Dermis microvascular lymphatic vessel endothelial cell (primary cell): ENCODE results near the gene PEAK3. TPM values are rescaled to one million over a fixed set of nuclear protein-coding genes. Genes with fewer than 3 reads are reported as not detected.
A peak's percentile ranks its signal among the peaks of the same experiment; 100 is the strongest.

Source experiments
- DNase-seq, 2 donors: peaks; one replicate each; pipeline versions ENCODE4 v3.0.0 to v3.0.0-alpha.2; 2010; ENCODE audit warnings: low read depth in 2 of 2
- total RNA-seq: library from RNA; depleted of rRNA; stranded (reverse); fragments of >200 nt; gene quantifications from 2 replicates; pipeline ENCODE4 v1.2.1, GENCODE V29; 2014

PEAK3 gene
- total RNA-seq, 1 donor from 2014 or later = 0.13 TPM

GRCh38 chr19:2315121-2315817 lies 33.3 kb upstream of the PEAK3 start:
- DNase-seq = no peak

DNA sequence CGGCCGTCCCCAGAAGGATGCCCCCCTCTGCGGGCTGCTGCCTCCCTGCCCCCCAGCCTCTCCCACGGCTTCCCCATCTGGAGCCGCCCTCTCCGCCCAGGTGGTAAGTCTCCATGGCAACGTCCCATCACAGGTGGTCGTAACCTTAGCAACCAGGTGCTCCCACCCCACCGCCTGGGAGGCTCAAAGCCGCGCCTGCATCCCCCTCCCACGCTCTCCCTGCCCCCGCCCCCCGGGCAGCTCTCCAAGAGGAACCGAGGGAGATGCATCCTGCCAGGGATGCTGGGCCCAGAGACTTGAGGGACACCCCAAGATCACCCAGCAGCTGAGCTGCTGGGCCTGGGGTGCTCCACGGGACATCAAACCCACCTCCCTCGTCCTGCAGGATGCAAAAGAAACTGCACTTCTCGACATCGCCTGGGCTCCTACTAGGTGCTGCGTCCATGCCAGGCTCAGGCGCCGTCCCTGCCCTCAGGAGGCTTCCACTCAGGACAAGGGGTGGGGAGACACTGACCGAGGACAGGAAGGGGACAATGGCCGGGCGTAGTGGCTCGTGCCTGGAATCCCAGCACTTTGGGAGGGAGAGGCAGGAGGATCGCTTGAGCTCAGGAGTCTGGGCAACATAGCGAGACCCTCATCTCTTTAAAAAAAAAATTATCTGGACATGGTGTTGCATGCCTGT lies 31.0 kb upstream of the PEAK3 start:
- DNase-seq = no peak

DNA sequence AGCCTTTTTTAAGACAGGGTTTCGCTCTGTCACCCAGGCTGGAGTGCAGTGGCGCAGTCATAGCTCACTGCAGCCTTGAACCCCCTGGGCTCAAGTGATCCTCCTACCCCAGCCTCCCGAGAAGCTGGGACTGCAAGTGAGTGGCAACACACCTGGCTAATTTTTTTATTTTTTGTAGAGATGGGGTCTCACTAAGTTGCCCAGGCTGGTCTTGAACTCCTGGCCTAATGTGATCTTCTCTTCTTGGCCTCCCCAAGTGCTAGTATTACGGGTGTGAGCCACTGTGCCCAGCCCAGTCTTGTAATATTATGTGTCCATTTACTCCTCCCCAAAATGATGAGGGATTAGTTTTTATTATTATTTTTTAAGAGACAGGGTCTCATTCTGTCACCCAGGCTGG lies 29.1 kb upstream of the PEAK3 start:
- no peak for DNase-seq

DNA sequence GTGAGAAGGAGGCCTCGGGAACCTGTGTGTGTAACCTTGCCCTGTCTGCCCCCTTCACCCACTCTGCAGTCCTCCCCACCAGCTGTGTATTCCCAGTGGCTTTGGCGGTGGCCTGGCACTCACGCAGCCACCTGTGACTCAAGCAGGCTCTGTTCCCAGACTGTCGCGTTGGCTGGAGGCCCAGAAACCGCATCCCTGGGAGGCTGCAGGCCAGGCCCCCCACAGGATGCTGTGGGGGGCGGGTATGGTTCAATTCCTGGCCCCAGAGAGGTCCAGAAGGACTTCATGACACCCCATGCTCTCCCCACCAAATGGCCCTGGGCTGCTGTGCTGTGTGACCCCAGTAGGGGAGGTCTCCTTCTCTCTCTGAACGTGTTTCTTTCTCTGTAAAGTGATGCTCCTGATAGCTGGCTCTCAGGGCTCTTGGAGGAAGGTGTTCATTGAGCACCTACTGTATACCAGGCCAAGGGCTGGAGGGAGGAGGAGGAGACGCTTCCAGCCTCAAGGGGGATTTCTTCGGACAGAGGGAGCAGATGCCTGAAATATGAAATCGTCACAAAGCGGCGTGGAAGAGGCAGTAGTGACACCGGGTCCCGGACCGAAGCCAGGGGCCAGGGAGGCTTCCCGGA lies 27.9 kb upstream of the PEAK3 start:
- peak in 1 of 2 donors; percentile 21 for DNase-seq

GRCh38 chr19:2308114-2308556 lies 26.2 kb upstream of the PEAK3 start, which contains the start of gene LINGO3:
TSS of gene LINGO3 (minus strand) at chr19:2308154. CDS start at chr19:2291776, 16,378 bp downstream.
- DNase-seq = no peak

DNA sequence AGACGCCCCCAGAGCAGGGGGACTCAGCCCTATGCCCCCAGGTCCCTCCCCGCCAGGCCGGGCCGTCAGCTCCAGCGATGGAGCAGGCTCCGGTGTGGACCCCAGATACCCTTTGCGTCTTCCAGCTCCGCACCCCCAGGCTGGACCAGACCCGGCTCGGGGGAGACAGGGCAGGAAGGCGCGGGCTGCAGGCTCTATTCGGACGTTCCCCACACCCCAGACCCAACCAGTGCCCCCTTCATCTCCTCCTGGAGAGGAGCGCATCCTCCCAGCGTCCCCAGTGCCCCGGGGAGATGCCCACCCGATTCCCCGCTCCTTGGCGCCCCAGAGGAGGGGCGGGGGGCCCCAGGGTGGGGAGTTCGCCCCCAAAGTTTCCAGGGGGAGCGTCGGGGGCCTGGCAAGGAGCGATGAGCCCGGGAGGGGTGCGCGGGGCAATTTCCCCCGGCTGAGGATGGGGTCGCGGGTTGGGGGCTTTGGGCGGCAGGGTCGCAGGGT lies 25.6 kb upstream of the PEAK3 start:
- no peak for DNase-seq

GRCh38 chr19:2306971-2307370 lies 25.0 kb upstream of the PEAK3 start:
- DNase-seq = no peak

DNA sequence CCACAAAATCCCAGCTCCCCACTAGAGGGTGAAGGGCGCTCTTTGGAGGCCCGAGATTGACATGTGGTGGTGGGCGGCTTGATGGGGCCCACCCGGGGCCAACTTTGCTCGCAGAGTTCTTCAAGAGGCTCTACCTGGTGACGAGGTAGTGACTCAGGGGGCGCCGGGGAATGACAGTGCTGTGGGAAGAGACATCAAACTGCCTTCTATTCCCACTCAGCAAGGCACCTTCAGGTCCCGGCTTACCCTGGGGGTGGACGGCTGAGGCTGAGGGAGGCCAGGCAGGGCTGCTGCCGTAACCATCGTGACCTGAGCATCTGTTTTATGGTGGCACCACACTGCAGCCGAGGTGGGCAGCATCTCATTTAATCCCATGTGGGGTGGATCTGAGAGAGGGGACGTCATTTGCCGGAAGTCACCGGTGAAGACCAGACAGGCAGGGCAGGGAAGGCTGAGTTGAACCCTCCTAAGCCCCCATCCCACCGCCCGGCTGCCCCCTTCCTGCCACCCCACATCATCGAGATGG lies 24.4 kb upstream of the PEAK3 start:
- DNase-seq = no peak

DNA sequence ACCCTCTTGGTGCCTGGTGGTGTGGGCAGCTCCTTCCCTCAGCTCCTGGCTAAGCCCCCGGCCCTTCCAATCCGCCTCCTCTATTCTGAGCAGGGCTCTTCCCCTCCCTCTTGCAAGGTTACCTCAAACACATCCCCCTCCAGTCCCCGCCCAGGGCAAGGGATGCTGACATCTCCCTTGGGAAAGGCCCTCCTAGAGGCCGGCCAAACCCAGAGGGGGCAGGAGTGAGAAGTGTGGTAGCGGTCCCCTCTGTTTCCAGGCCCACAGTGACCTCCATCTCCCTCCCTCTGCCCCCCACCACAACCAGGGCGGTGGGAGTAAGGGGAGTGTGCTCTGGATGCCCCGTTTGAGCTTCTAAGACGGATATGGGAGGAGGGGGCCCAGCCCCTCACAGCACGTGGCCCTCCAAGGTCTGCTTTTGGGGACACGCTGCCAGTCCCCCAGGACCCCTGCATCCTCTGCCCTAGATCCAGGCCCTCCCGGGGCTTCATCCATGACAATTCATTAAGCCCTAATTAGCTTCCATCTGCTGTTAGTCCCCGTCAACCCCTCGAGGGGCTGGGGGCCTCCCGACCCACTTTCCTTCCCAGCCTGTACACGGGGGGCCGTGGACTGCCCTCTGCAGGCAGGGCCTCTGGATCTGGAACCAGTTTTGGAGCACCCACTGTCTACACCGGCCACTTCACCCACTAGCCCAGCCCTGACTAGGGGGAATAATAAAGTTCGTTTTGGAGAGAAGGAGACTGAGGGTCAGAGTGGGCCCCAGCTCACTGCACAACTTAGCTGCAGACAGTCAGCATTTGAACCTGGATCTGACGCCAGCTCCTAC lies 23.7 kb upstream of the PEAK3 start:
- no peak for DNase-seq

- no peak for DNase-seq
These were observed 21.3 kb upstream of the PEAK3 start for GRCh38 chr19:2303211-2303798.

DNA sequence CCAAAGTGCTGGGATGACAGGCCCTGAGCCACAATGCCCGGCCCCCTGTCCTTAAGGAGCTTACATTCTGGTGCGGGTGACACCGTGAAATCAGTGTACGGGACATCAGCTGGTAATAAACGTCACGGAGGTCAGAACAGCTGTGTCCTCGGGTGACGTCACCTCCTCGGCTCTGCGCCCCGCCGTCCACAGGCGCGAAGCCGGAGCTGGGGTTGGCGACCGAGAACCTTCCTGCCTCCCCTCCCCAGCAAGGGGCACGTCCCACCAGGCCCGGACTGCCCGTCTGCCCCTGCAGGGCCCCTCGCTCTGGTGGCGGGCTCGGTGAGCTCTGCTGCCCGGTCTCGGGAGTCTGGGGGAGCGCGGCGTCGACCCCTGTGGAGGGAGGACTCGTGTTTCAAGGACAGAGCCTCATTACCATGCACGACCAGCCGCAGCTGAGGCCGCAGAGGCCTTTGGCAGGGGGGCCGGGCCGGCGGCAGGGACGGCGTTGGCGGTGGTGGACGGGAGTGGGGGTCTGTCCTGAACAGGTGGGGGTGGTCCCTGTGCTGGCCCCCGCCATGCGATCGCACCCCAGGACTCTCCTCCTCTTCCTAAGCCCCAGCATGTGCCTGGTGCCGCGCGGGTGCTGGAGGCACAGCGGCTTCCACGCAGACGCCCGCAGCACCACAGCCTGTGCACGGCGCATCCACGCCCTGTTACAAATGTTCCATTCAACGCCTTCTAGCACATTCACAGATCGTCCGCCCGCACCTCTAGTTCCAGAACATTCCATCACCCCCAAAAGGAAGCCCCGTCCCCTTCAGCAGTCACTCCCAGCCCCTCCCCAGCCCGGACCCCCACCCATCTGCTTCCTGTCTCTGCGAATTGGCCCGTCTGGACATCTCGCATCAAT lies 20.6 kb upstream of the PEAK3 start:
- DNase-seq = peak in 1 of 2 donors; percentile 47

DNA sequence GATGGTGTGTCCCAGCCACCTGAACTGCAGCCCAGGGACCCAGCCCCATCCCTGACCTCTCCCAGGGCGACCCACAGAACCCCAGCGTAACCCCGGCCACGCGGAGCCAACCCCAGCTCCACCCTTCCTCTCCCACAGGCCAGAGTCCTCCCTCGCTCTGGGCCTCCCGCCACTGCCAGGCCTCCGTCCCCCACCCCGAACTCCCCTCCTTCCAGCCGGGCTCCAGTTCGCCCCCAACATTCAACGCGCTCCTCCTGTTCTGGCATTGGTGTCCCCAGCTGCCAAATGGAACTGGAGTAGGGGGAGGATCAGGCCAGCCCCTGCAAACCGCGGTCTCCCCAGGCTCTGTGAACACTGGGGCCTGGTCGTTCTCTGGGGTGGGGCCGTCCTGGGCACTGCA lies 18.6 kb upstream of the PEAK3 start:
- no peak for DNase-seq

GRCh38 chr19:2296141-2296540 lies 14.2 kb upstream of the PEAK3 start:
- no peak for DNase-seq

GRCh38 chr19:2294687-2295335 lies 12.8 kb upstream of the PEAK3 start:
- DNase-seq = no peak

- no peak for DNase-seq
These were observed 9.3 kb upstream of the PEAK3 start for GRCh38 chr19:2291185-2291751.

GRCh38 chr19:2290441-2291184 lies 8.6 kb upstream of the PEAK3 start:
- DNase-seq = no peak

GRCh38 chr19:2289714-2290435 lies 7.9 kb upstream of the PEAK3 start:
- no peak for DNase-seq
